Activated CD4-positive, CD25-positive, alpha-beta regulatory T cell (primary cell): ENCODE data around the gene ZNF507.
"Not testable (repeated sequence)": the region's sequence is repeated elsewhere in the genome, so short reads cannot be mapped to it uniquely, and the experiment has no call there.

Experiments used
- DNase-seq, 4 experiments: peaks; one replicate each; lab custom pipeline; 2025; lab: John Stamatoyannopoulos, UW

Gene ZNF507

GRCh38 chr19:32415246-32415645 is 69.8 kb downstream of the ZNF507 start:
- no peak for DNase-seq

GRCh38 chr19:32415669-32416068 is 70.3 kb downstream of the ZNF507 start:
- DNase-seq = no peak

- no peak for DNase-seq
Measured at GRCh38 chr19:32416749-32417456, 71.5 kb downstream of the ZNF507 start.

- no peak for DNase-seq
Measured at GRCh38 chr19:32418155-32418554, 72.7 kb downstream of the ZNF507 start.

- DNase-seq = no peak
Measured at GRCh38 chr19:32421589-32422361, 76.4 kb downstream of the ZNF507 start.

- no peak for DNase-seq
Measured at GRCh38 chr19:32422435-32422834, 77.0 kb downstream of the ZNF507 start.

GRCh38 chr19:32423944-32424343 is 78.5 kb downstream of the ZNF507 start:
- DNase-seq = not testable (repeated sequence)

- DNase-seq = no peak
Measured at GRCh38 chr19:32427536-32427935, 82.1 kb downstream of the ZNF507 start.

- DNase-seq = no peak
Measured at GRCh38 chr19:32436692-32437091, 91.3 kb downstream of the ZNF507 start.

GRCh38 chr19:32437096-32437495 is 91.7 kb downstream of the ZNF507 start:
- no peak for DNase-seq
